GM12874 (cell line): ENCODE measurements around the gene DCDC2C.

Experiments used
- CTCF ChIP-seq: IDR thresholded peaks from 2 replicates; pipeline ENCODE4 v1.5.1; 2011; ENCODE audit warnings: low read depth, mild to moderate bottlenecking, control low read depth, low read length, moderate library complexity; ENCODE audit not compliant: insufficient read depth

DCDC2C gene

DNA sequence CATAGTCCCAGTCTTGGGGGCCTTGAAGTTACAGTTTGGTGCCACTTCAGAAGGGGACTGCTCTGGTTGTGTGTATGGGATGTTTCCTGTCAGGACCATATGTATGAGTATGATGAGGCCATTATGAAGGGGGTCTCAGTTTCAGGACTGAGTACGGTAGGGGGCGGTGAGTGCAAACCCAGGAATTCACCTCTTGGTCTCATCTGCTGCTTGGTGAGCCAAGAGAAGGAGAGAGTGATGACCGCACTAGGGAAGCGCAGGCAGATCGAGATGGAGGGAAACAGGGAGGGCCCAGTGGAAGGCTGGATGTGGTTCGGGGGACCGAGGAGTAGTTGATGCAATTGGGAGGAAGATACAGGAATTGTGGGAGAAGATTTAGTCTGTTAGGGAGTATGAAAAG, 28.5 kb downstream of the DCDC2C start:
- no peak for TF ChIP-seq CTCF

- no peak for TF ChIP-seq CTCF
These were observed 32.7 kb downstream of the DCDC2C start for GRCh38 chr2:3736112-3736511.

GRCh38 chr2:3737128-3737527, 33.8 kb downstream of the DCDC2C start:
- TF ChIP-seq CTCF = no peak

- peak; percentile 15; the same call in 1 of the 2 replicates for TF ChIP-seq CTCF
These were observed 35.1 kb downstream of the DCDC2C start for GRCh38 chr2:3738454-3738853.

- TF ChIP-seq CTCF = no peak
These were observed 35.9 kb downstream of the DCDC2C start for GRCh38 chr2:3739313-3739712.

DNA sequence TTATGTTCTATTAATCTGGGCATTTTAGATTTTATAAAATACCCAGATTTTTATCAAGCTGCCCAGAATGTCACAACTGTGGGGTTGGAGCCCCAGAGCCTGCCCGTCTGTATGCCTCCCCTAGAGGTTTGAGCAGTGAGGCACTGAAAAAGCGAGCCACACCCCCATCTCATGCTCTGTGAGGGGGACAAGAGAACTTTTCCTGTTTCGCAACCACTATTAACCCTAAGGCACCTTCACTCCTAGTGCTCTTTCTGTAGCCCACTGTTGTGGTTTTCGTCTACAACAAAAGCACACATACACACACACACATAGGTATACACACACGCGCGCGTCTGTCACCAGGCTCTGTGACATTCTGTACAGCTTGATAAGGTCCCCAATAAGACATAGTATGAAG, 38.0 kb downstream of the DCDC2C start:
- TF ChIP-seq CTCF = no peak

DNA sequence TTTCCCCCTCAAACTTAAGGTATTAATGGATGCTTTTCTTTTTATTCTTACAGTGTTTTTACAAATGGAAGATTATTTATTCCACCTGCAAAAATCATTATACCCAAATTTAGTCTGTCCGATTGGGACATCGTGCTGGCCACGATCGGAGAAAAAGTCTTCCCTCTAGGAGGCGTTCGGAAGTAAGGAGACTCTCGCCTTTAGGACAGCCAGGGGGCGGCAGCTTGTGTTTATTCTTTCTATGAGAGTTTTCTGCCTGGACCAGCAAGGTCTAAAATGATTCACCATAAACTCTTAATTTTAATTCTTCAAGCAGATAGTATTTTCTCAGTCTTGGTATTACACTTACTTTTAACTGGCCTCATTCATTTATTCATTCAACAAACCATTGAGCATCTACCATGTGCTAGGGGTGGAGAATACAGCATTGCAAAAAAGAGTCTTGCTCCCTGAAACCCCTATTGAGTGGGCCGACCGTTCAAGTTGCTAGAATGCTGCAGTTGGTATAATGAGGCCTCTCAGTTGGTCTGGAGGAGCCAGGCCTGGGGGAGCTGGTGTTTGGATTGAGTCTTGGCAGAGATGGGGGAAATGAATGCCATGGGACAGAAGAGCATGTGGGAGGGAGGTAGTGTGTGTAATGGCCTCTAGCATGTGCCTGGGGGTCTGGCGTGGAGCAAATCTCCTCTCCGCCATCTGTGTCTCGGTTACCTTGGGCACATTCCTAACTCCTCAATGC, 38.7 kb downstream of the DCDC2C start:
- no peak for TF ChIP-seq CTCF
